GM12872 (cell line): Measurements from ENCODE around the gene AASDH.

ENCODE experiments used
- TF ChIP-seq, protein P1 (sequence below): IDR thresholded peaks from 3 replicates; pipeline ENCODE4 v1.5.1; 2011; ENCODE audit warnings: low read depth, mild to moderate bottlenecking, low read length, moderate library complexity; ENCODE audit not compliant: insufficient read depth

The AASDH gene

DNA sequence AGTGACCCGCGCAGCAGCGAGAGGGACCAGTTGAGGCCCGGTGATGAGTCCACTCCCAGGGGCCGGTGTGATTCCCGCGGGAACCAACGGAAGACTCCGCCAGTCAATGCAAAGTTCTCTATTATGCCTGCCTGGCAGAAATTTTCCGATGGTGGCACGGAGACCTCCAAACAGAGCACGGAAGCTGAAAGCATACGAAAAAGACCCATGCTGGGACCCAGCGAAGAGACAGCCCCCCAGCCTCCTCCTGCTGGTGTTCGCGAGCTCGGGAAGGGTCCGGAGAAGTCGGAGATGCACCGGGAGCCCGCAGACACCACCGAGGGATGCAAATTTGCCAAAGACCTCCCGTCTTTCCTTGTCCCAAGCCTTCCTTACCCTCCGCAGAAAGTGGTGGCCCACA is 71.7 kb downstream of the AASDH start:
- TF ChIP-seq, protein P1, sequence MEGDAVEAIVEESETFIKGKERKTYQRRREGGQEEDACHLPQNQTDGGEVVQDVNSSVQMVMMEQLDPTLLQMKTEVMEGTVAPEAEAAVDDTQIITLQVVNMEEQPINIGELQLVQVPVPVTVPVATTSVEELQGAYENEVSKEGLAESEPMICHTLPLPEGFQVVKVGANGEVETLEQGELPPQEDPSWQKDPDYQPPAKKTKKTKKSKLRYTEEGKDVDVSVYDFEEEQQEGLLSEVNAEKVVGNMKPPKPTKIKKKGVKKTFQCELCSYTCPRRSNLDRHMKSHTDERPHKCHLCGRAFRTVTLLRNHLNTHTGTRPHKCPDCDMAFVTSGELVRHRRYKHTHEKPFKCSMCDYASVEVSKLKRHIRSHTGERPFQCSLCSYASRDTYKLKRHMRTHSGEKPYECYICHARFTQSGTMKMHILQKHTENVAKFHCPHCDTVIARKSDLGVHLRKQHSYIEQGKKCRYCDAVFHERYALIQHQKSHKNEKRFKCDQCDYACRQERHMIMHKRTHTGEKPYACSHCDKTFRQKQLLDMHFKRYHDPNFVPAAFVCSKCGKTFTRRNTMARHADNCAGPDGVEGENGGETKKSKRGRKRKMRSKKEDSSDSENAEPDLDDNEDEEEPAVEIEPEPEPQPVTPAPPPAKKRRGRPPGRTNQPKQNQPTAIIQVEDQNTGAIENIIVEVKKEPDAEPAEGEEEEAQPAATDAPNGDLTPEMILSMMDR: no peak

DNA sequence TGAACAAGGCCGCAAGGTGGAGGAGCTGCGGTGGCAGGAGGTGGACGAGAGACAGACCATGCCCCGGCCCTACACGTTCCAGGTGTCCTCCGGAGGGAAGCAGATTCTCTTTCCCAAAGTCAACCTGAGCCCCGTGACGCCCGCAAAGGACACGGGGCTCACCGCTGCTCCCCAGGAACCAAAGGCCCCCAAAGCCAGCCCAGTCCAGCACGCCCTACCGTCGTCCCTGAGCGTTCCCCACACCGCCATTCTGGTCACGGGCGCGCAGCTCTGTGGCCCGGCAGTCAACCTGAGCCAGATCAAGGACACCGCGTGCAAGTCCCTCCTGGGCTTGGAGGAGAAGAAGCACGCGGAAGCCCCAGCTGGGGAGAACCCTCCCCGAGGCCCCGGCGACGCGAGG is 72.2 kb downstream of the AASDH start:
- TF ChIP-seq, protein P1: no peak

DNA sequence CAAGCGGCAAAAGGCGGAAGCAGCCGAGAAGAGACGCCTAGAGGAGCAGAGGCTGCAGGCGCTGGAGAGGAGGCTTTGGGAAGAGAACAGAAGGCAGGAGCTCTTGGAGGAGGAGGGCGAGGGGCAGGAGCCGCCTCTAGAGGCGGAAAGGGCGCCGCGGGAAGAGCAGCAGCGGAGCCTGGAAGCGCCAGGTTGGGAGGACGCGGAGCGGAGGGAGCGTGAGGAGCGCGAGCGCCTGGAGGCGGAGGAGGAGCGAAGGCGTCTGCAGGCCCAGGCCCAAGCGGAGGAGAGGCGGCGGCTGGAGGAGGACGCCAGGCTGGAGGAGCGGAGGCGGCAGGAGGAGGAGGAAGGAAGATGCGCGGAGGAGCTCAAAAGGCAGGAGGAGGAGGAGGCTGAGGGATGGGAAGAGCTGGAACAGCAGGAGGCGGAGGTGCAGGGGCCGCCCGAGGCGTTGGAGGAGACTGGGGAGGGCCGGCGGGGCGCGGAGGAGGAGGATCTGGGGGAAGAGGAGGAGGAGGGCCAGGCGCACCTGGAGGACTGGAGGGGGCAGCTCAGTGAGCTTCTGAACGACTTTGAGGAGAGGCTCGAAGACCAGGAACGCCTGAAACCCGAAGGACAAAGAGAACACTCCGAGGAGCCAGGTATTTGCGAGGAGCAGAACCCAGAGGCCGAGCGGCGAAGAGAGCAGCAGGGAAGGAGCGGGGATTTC is 72.9 kb downstream of the AASDH start:
- TF ChIP-seq, protein P1: no peak

DNA sequence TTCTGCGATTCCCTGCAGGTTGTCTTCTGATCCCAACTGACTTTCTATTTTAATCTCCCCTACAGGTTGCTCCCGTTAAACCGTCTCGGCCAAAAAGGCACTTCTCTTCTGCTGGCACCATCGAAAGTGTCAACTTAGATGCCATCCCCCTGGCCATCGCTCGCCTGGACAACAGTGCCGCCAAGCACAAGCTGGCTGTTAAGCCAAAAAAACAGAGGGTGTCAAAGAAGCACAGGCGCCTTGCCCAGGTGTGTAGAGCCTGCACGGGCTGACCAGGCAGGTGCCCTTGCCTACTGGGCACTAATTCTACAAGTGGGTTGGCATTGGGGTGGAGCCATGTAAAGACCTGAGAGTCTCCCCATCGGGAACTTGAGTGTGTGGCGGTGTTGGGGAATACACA is 74.2 kb downstream of the AASDH start:
- TF ChIP-seq, protein P1: no peak

DNA sequence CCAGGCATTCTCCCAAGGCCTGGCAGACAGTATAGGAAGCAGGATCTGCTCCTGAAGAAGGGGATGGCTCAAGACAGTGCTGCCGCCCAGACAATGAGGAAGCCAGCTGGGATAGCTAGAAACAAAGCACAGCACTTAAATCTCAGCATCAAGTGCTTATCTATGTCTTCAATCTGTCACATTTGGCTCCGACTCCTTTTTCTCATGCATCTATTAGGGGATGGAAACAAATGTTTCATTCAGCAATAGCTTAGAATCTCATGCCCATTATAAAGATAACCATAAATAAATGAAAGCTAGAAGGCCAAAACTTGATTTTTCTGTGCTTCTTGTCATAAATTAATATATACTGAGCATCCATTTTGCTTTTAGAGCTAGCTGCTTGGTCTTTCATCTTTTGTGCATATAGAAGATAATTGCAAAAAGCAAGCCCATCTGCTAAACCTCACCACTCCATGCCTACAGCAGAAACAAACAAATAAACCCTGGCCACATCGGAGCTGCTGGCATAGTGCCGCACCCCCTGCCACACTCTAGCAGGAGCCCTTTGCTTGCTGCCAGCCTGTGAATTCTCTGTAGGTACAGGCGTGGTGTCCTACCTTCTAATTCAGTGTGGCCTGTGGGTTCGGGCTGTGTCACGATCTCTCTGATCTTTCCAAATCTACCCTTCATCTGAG is 75.9 kb downstream of the AASDH start:
- TF ChIP-seq, protein P1: no peak

DNA sequence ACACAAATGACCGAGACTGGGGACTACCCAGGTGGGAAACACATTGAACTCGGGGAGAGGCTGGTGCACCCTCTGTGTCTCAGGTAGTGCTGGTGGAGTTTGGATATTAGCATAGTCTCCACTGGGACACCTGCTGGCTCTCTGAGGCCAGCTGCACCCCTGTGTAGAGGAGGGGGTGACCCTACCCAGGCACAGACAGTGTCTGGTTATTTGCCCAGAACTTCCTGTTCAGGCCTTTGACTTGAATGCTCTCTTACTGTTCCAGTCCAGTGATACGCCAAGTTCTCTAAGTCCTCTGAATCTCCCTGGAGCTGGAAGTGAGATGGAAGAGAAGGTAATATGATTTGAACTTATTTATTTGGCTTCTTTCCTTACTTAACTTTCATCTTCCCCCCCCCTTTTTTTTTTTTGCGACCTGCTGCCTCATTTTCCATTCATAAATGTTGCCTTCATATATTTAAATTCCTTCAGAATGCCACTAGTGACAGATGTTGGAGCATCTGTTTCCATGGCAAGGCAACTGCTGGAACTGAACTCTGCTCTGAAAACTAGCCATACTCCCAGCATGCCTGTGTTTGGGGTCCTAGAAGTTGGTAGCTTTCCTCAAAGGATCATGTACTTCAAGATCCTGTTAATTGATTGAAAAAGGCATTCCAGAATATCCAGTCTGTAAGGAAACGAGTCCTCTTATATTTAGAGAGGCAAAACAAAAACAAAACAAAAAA is 76.7 kb downstream of the AASDH start:
- TF ChIP-seq, protein P1: no peak

DNA sequence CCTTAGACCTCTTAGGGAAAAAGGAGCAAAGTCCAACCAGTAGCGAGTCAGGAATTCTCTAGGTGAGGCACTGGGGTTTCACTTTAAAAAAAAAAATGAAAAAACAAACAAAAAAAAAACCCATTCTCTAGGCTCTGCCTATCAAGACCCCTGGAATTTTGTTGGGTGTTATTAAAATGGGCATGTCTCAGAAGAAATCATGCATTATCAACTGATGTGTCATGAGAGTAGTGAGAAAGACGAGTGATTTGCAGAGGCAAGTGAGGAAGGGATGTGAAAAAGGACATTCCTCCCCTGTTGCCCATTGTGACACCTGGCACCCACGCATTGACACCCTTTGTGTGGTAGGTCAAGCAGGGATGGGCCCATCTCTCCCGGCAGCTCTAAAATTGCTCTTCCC is 78.9 kb downstream of the AASDH start:
- TF ChIP-seq, protein P1: no peak
